CD4-positive, alpha-beta T cell treated with Interleukin-15 for 1 hour (primary cell): ENCODE measurements around the gene TCERG1L.
"Not testable (repeated sequence)": the region's sequence is repeated elsewhere in the genome, so short reads cannot be mapped to it uniquely, and the experiment has no call there.

Source experiments
- DNase-seq: peaks from one replicate; pipeline ENCODE4 v3.0.0-alpha.2; 2020

Gene TCERG1L

DNA sequence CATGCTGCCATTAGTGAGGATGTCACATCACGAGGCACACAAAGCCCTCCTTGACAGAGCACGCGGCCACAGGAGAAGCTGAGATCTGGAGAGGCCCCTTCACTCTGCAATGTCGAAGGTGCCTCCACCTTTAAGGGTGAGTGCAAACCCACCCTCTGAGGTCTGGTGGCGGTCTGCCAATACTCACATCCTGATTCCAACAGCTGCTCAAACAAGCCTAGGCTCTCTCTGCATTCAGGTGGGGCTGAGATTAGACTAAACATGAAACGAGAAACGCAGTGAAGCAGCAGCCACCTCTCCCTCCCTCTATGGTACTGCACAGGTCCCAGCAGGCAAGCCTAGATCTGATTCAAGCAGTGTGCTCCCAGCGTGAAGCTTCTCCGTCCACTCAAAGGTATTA is 151.8 kb downstream of the TCERG1L start:
- no peak for DNase-seq

DNA sequence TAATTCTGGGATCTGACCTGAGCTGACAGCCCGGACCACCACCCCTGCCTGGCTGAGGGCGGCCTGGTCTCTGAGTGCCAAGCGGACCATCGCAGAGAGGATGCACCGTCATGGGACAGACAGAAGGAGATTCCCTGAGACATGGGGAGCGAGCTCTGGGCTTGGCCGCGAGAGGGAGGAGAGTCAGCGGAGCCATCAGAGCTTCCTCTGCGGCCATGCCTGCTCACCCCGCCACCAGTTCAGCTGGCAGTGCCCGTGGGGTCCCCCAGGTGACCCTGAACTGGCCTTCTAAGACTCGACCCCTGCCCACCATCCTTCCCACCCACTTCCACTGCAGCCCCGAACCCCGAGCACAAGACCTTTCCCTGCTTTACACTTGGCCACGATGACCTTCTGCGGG is 152.8 kb downstream of the TCERG1L start:
- DNase-seq, result no peak

DNA sequence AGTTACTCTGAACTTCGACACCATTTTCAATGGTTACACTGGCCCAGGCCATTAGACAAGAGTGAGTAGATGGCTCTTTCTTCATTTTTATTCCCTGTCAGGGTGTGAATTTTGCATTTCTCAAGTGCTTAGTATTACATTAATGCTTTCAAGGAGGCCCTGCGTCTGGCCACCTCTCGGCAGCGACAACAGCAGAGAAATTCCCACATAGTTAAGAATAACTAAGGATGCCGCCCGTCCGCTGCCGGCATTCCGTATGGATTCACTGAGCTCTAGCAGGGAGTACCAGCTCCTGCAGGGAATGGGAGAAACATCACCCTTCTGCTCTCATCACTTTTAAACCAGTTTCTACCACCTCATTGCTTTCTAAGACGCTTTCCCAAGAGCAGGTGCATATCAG is 153.6 kb downstream of the TCERG1L start:
- DNase-seq, result no peak

DNA sequence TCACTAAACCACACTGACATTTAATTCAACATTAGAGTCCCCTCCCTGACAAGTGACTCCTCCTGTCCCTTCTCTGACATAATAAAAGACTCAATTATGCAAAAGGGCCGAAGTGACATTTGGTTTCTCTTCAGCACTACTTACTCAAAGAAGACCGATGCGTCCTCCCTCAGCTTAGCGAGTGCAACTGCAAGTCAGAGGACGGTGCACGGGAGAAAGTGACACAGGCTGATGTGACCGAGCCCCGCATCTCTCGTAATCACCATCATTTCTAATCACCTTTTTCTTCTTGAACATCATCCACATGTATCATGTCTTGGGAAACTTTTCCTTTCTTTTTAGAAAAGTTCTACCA is 155.7 kb downstream of the TCERG1L start:
- DNase-seq, result no peak

DNA sequence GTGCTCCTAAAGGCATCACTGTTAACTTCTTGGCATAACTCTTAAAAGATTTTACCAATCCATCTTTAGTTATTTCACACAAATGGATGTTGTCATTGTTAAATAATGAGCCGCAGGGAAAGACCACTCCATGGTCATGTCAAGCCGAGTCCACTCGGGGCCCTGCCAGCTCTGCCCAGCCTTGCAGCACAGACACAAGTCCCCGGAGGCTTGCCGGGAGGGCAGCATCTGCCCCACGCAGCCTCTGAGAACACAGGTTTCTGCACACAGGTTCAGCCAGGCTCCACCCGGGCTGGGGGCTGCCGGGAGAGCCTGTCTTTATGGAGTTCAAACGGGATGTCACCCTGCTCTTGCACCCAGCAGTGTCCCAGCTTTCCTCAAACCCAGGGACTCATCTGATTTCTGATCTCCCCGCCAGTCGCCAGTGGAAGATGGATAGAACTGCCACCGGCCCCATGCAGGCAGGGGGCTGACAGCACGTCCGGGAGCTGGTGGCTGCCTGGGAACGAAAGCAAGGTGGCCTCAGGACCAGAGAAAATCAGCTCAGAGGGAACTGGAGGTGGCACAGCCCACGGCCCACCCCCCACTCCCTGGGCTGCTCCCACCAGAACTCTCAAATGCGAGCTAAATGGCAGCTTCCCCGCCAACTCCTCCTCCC is 156.2 kb downstream of the TCERG1L start:
- DNase-seq, result no peak

DNA sequence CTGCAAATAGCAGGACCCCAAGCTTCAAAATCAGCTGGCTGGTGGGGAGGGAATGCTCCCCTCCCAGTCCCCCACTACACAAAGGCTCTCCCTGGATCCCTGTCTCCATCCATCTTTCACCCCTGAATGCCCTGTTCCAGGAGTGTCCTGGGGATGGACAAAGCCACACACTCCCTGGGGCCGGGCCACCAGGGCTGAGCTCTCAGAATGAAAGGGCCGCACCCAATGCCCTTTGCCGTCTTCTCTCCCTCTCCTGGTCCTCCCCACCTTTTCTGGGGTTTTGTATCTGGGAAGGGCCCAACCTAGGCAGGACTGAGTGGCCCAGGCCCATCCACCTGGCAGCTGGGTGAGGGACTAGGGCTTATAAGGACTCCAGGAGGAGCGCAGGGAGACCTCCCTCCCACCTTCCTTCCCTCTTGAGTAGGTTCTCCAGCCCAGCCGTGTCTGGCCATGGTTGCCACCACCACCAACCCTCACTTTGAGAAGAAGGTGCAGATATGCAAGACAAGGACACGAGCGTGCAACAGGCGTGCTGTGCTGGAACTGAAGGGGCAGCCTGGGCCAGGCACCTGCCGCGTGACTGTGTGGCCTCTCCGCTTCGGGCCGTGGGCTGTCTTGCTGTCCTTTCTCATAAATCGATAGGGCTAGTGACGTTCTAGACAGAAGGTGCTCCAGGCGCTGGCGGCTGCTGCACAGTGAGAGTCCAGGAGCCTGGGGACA is 157.1 kb downstream of the TCERG1L start:
- DNase-seq, result no peak

DNA sequence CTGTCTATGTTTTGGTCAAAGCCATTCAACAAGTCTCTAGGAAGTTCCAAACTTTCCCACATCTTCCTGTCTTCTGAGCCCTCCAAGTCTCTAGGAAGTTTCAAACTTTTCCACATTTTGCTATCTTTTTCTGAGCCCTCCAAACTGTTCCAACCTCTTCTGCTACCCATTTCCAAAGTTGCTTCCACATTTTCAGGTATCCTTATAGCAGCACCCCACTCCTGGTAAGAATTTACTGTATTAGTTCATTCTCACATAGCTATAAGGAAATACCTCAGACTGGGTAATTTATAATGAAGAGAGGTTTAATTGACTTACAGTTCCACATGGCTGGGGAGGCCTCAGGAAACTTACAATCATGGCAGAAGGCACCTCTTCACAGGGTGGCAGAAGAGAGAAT is 159.1 kb downstream of the TCERG1L start:
- DNase-seq, result not testable (repeated sequence)

DNA sequence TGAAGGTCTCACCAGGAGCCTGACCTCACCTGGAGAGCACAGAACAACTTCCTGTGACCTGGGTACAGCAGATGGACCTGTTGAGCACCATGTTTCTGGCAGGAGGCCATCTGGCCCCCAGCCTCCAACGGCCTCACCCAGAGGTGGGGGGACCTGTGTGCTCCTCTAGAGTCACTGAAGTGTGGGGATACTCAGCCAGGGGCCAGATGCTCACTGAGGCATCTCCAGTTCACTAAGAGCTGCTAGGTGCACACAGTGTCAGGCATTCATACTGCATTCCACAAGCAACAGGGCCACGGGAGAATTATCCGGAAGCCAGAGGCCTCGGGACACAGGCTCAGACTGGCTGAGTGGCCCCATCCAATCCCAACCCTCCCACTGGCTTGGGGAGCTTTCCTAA is 161.4 kb downstream of the TCERG1L start:
- no peak for DNase-seq

DNA sequence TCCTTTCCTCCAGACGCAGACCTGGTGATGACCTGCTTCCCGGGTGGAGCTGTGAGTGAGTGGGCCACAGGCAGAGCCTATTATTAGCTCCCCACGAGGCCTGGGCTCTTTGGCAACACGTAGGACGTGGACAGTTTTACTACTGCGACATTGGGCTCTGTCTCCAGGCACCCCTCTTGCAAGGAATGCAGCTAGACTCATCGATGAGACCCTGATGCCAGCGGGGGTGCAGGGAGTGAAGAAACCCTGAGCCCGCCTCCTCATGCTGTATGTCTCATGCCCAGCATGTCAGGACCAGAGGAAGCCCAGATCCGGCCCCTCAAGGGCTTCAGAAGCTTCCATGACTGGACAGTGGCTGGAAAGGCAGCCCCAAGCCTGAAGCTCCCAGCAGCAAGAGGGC is 161.9 kb downstream of the TCERG1L start:
- no peak for DNase-seq

DNA sequence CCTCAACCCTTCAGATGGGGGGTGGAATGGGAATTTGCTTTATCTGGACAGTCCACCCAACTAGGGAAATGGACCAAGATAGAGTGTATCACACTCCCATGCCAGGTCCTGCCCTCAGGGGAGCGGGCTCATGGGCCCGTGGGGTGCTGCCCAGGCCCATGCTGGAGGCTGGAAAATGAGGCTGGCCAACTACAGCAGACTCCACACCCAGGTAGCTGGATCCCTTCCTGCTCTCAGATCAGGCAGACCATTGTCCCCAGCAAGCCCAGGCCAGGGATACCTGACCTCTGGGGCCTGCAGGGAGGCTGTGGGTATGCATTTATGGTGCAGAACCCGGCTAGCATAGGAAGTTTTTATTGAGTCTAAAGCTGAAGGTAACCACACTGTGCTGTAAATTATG is 162.4 kb downstream of the TCERG1L start:
- DNase-seq, result no peak

DNA sequence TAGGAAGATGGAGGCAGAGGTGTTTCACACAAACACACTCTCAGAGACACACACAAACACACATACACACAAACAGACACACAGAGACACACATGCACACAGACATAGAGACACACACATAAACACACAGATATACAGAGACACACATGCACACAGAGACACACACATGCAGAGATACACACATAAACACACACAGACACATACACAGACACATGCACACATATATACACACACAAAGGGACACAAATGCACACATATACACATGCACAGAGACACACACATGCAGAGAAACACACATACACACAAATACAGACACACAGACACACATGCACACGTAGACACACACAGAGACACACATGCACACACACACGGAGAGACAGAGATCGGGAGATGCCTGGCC is 163.3 kb downstream of the TCERG1L start:
- DNase-seq, result no peak

DNA sequence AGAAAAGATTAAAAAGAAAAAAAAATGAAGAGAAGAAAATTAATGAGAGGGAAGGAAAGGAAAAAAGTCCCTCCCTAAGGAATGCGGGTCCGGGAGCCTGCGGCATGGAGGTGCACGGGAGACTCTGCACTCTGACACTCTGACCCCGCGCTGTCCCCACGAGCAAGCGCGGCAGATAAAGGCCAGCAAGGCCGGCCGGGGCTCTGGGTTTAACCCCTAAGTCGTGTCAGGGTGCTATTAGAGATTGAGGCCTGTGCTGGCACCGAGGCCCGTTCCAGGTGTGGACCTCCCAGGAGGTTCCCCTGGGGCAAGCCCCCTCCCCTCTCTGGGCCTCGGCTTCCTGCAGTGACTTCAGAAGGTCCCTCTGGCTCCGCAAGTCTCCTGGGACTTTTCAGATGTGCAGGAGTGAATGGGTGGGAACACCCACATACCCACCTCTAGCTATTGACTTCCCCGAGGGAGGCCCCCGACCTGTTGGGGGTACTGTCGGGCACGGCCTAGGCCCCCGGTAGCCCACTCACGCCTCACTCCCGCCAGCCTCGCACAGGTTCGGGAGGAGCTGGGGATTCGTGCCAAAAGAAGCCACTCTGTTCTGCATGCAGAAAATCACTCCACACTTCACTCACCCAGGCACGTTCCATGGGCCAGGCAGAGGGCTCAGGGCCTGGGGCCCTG is 164.1 kb downstream of the TCERG1L start:
- no peak for DNase-seq

DNA sequence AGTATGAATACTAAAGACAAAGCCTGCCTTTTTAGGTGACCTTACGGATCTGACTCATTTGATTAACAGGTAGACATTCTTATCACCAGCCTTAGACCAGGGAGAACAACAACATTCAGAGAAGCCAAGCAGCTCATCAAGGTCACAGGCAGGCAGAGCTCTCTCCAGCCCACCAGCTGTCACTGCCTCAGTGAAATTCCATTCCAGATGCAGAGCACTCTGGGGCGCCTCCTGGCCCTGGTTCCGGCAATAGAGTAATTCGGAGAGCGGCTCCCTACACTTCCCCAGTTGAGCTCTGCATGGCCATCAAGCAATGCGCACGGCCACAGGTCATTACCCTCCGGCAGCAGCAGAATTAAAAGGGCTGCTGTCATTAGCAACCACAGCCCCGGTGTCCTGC is 164.7 kb downstream of the TCERG1L start:
- DNase-seq, result no peak

DNA sequence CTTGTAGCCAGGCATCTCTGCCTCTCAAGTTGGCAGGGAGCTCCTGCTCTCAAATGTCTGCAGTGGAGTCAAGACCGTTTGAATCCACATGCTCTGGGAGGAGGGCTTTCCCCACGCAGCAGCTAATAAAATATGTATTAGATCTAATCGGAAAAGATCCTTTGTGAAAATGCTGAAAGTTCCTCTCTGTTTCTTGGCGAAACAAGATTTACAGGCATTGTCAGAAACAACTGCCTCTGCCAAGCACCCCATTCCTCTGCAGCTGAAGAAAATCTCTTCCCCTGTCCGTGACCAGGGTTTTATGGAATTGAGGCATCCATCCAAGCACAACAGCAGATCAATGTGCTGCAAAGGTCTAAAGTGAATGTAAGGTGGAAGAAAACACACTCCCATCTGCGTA is 165.8 kb downstream of the TCERG1L start:
- DNase-seq, result no peak

DNA sequence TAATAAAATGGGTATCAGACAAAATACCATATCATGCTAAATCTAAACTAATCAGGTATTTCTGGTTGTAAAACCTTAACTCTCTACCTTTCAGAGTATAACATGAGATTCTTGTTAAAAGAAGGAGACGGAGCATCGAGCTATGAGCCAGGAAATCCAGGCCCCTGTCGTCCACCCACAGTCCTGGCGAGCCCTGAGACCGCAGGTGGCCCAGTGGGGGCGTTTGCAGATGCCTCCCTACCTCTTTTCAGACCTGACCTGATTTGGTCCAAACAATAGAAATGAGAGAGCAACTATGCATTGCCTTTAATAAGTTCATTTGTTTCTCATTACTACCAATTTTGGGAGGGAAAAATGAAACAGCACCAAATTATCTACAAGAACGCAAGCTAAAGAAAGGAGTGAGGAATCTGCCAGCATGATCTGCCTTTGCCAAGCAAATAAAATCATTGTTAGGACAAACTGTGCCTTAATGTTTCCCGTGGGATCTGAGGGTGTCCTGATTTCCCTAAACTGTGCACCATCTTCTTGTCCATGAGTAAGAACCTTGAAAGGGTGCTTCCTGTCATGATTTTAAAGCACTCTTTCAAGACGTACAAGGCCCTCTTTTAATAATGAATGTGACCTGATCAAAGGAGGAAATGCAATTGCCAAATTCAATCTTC is 166.7 kb downstream of the TCERG1L start:
- no peak for DNase-seq

DNA sequence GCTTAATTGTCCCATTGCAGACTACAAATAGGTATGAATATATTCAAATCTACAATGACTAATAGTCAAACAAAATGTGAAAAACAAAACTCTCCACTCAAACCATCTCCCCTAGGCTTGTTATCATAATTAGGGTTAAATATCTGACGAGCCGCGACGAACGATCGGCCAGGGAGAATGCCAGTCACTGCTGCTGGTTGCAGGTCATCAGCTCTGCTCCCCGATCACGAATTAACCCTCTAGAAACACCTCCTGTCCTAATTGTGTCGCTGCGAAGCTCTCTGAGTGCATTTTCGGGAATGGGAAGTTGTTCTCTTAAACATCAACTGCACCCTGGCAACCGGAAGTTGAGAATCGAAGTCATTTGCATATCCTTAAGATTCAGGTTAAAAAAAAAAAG is 167.3 kb downstream of the TCERG1L start:
- DNase-seq, result no peak

DNA sequence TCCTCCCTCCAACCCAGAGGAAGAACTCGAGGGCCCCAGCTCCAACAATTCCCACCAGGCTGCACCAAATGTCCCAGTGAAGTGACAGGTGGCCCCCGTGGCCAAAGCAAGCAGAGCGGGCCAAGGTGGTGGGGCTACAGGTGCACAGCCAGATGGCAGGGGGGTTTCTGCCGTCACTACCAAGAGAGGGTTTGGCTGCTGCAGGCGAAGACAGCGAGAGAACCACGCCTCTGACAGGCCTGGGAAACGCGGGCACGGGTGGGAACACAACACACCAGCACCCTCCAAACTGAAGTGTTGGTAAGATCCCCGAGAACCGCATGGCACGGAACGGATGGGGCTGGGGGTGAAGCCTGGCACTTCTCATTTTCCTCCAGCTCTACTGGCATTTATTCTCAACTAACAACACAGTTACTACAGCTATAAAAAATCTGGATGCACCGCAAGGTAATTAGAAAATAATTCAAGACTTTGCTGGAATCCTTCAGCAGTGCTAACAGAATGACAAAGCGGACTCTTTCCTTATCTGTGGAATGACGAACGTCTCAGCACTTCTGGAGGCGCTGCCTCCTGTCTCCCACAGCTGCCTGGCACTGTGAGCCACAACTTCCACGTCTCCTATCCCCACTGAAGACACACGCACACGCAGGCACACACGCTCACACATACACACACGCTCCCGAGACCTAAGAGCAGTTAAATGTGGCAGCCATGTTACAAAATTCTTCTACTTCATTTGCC is 167.9 kb downstream of the TCERG1L start:
- DNase-seq, result no peak

DNA sequence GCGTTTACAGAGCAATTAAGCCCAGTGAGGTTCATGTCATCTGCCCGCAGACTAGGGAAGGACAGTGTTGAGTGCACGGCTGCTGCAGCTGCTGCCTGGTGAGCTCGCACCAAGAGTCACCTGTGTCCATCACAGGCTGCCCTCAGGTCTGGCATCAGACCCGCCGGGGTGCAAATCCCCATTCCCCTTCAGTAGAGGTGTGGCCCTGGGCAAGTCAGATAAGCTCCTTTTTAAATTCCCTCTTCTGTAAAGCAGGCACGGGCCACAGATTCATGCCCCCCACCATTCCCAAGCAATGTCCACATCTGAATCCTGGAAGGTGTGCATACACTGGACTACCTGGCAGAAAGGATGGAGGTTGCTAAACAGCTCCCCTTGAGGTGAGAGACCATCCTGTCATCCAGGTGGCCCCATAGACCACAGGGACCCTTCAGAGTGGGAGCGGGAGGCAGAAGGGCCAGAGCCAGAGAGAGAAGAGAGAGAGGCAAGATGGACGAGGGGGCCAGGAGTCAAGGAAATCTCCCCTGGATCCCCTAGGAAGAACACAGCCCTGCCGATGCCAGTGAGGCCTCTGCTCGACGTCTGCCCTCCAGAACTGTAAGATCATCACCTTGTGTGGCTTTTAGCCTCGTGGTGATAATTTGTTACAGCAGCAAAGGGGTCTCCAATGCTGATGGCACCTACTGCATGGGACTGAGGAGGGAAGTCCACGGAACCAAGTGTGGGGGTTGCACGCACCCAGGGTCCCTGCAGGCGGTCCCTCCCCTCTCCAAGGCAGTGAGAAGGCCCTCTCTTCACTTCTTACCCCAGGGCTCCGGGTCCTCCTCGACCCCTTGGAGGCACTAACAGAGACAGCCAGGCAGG is 168.8 kb downstream of the TCERG1L start:
- DNase-seq, result no peak

DNA sequence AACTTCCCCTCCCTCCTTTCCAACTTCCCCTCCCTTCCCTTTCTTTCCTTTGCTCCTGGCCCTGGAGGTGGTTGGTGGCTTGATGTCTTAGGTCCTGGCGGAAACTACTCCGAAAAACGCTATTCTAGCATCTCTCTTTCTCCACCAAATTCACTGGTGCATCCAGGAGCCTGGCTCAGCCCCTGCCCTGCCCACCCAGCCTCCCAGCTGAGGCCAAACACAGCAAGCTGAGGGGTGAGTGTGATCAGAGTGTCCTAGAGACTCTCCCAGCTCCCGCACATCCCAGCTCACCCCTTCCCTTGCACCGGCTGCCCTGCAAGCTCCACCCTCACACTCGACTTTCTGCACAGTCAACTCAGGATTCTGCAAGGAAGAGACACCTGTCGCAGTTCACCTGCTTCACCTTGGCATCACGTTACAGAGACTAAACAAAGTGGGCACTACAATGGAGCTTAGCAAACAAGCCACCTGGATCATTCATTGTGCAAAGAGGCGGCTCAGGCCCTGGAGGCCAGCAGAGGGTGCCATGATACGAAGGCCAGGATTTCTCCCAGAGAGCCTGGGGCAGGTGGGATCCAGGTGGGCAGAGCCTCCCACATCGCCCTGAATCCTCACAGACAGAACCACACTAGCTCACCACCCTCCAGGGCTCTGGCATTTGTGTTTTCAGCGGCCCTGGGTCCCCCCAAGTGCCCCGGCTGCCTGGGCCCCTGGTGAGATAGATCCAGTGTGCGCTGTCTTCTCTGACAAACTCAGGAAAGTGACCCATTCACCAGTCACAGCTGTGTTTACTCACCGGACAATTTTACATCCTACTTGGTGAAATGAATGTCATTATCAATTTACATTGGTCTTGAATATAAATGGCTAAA is 169.6 kb downstream of the TCERG1L start:
- DNase-seq, result no peak

DNA sequence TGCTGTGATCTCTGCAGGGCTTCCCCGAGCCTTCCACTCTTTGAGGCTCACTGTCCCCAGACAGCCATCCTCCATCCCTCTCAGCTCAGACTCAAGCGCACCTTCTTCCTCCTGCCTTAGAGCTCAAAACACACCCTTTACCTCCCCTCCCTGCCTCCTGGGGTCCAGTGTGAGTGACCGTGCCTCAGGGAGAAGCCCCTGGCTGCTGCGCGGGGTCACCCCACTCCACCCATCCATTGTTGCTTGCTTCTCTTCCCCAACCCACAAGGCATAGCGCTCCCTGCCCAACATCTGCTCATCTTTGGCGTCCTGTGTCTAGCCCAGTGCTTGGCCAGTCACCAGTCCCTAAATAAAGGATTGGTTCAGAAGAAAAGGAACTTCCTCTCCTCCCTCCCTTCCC is 170.3 kb downstream of the TCERG1L start:
- no peak for DNase-seq

DNA sequence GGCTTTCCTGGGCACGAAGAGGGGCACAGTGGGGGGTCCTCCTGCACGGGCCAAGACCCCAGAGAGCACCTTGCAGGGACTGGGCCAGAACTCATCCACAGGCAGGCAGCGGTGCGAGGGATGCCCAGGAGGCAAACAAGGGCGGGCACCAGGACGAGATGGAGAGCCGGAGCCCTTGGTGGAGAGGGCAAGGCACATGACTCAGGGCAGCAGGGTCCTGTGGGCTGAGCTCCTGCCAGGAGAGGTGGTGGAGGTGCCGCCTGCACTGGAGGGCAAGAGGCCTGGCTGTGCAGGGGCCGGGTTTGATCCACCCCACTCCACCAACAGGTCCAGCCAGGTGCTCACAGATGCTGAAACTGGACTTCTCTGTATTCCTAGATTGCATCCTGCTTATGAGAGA is 170.9 kb downstream of the TCERG1L start:
- DNase-seq, result no peak
